IMR-90 (cell line): Measurements from ENCODE around the gene IGF2BP1. TPM values are rescaled to one million over a fixed set of nuclear protein-coding genes. Genes with fewer than 3 reads are reported as not detected.

Experiments used
- ATAC-seq: fragments of 200-7000 bp; cut with Tn5 transposase; 2 replicates; pipeline ENCODE4 v1.9.1; 2020; ENCODE audit warnings: low read depth, mild to moderate bottlenecking, moderate library complexity
- BruUV-seq: library from RNA; stranded (reverse); fragments of 400-500 nt; replicated peaks from 2 replicates; lab custom pipeline; 2021; lab: Mats Ljungman, UMichigan
- CTCF ChIA-PET: fragments of 300-600 bp; formaldehyde crosslinking; extraction: SDS; loops from one replicate; lab custom pipeline; 2021; ENCODE audit warnings: antibody characterized with exemption; lab: Yijun Ruan, JAX
- POLR2A ChIA-PET: fragments of 300-600 bp; sonication (Branson Sonifier 250); formaldehyde crosslinking; loops from one replicate; lab custom pipeline; 2022; ENCODE audit warnings: antibody characterized with exemption; ENCODE audit not compliant: unreplicated experiment; lab: Charles Lee
- DNase-seq: peaks from one replicate; pipeline ENCODE4 v3.0.0; 2013
- H2AFZ ChIP-seq: replicated peaks from 2 replicates; pipeline ENCODE3; 2013; ENCODE audit warnings: low read length, mild to moderate bottlenecking; ENCODE audit not compliant: poor library complexity
- H2AK5ac ChIP-seq: 2 replicates; pipeline ENCODE4 v1.6.1; 2013; ENCODE audit warnings: low read depth, low read length, inconsistent platforms
- H2AK9ac ChIP-seq: replicated peaks from 2 replicates; pipeline ENCODE3; 2013; ENCODE audit warnings: mild to moderate bottlenecking, low read depth, low read length, moderate library complexity; ENCODE audit not compliant: poor library complexity
- H2BK120ac ChIP-seq: 2 replicates; pipeline ENCODE4 v1.6.1; 2013; ENCODE audit warnings: low read depth, low read length, inconsistent platforms
- H2BK15ac ChIP-seq: 3 replicates; pipeline ENCODE4 v1.6.1; 2013; ENCODE audit warnings: low read depth, low read length, inconsistent platforms
- H2BK20ac ChIP-seq: 2 replicates; pipeline ENCODE4 v1.6.1; 2013; ENCODE audit warnings: low read depth, mild to moderate bottlenecking, inconsistent platforms, low read length, moderate library complexity
- H2BK5ac ChIP-seq: 2 replicates; pipeline ENCODE4 v1.6.1; 2013; ENCODE audit warnings: mild to moderate bottlenecking, low read depth, low read length, inconsistent platforms; ENCODE audit not compliant: poor library complexity, severe bottlenecking
- H3K14ac ChIP-seq: replicated peaks from 2 replicates; pipeline ENCODE4 v1.6.1; 2013; ENCODE audit warnings: low read depth, low read length, inconsistent platforms
- H3K18ac ChIP-seq: 2 replicates; pipeline ENCODE4 v1.6.1; 2013; ENCODE audit warnings: low read depth, low read length, control low read depth
- H3K23ac ChIP-seq: 2 replicates; pipeline ENCODE4 v1.6.1; 2013; ENCODE audit warnings: low read depth, low read length, inconsistent platforms
- H3K27ac ChIP-seq: 2 replicates; pipeline ENCODE4 v1.5.1; 2013; ENCODE audit warnings: mild to moderate bottlenecking, control low read depth, low read length; ENCODE audit not compliant: insufficient read depth
- H3K27me3 ChIP-seq: 2 replicates; pipeline ENCODE4 v1.6.1; 2013; ENCODE audit warnings: low read length; ENCODE audit not compliant: control insufficient read depth, insufficient read depth
- H3K36me3 ChIP-seq: 2 replicates; pipeline ENCODE4 v1.6.1; 2013; ENCODE audit warnings: low read length, mixed read lengths; ENCODE audit not compliant: control insufficient read depth, insufficient read depth
- H3K4ac ChIP-seq: 2 replicates; pipeline ENCODE4 v1.6.1; 2013; ENCODE audit warnings: low read depth, low read length, inconsistent platforms
- H3K4me1 ChIP-seq: 2 replicates; pipeline ENCODE4 v1.6.1; 2013; ENCODE audit warnings: low read length, mixed read lengths; ENCODE audit not compliant: control insufficient read depth, insufficient read depth
- H3K4me2 ChIP-seq: 2 replicates; pipeline ENCODE4 v1.6.1; 2013; ENCODE audit warnings: low read depth, mild to moderate bottlenecking, control low read depth, low read length, moderate library complexity
- H3K4me3 ChIP-seq: 2 replicates; pipeline ENCODE4 v1.5.1; 2013; ENCODE audit warnings: low read depth, mild to moderate bottlenecking, control low read depth, low read length, moderate library complexity; ENCODE audit not compliant: insufficient read depth
- H3K56ac ChIP-seq: 2 replicates; pipeline ENCODE4 v1.6.1; 2013; ENCODE audit warnings: low read length, inconsistent platforms; ENCODE audit not compliant: insufficient read depth; ENCODE audit errors: extremely low read depth
- H3K79me1 ChIP-seq, 2 experiments: 2 replicates each; pipeline ENCODE4 v1.6.1; 2013; ENCODE audit warnings: low read length in 2 of 2, inconsistent platforms in 1 of 2, low read depth in 1 of 2
- H3K9ac ChIP-seq: 2 replicates; pipeline ENCODE4 v1.6.1; 2013; ENCODE audit warnings: low read depth, low read length, control low read depth
- H3K9me1 ChIP-seq: 2 replicates; pipeline ENCODE4 v1.6.1; 2013; ENCODE audit warnings: low read length, inconsistent platforms; ENCODE audit not compliant: insufficient read depth
- H3K9me3 ChIP-seq: 2 replicates; pipeline ENCODE4 v1.6.1; 2013; ENCODE audit warnings: low read length; ENCODE audit not compliant: control insufficient read depth, insufficient read depth
- H4K20me1 ChIP-seq: 2 replicates; pipeline ENCODE4 v1.6.1; 2013; ENCODE audit warnings: low read length, inconsistent platforms; ENCODE audit not compliant: insufficient read depth
- H4K5ac ChIP-seq: 2 replicates; pipeline ENCODE4 v1.6.1; 2013; ENCODE audit warnings: mild to moderate bottlenecking, low read depth, low read length, control low read depth
- H4K8ac ChIP-seq, 2 experiments: 2 replicates each; pipeline ENCODE4 v1.6.1; 2013; ENCODE audit warnings: low read depth in 2 of 2, low read length in 2 of 2, control low read depth in 1 of 2, inconsistent platforms in 1 of 2
- H4K91ac ChIP-seq: 2 replicates; pipeline ENCODE4 v1.6.1; 2013; ENCODE audit warnings: low read depth, low read length, inconsistent platforms; ENCODE audit not compliant: insufficient read depth
- BHLHE40 ChIP-seq: fragments of 150-350 bp; IDR thresholded peaks from 2 replicates; pipeline ENCODE4 v1.6.1; 2016; ENCODE audit warnings: mild to moderate bottlenecking, low read depth, low read length
- FOS ChIP-seq: fragments of 150-350 bp; IDR thresholded peaks from 2 replicates; pipeline ENCODE4 v1.6.1; 2016; ENCODE audit warnings: low read depth, low read length
- MAFK ChIP-seq: IDR thresholded peaks from 2 replicates; pipeline ENCODE4 v1.6.1; 2012; ENCODE audit warnings: low read depth, low read length, improper control_type of control experiment
- MXI1 ChIP-seq: IDR thresholded peaks from 2 replicates; pipeline ENCODE4 v1.6.1; 2012; ENCODE audit warnings: low read depth, mild to moderate bottlenecking, low read length, moderate library complexity, borderline replicate concordance
- POLR2A ChIP-seq: IDR thresholded peaks from 2 replicates; pipeline ENCODE4 v1.6.1; 2012; ENCODE audit warnings: mild to moderate bottlenecking, low read depth, low read length
- RCOR1 ChIP-seq: IDR thresholded peaks from 2 replicates; pipeline ENCODE4 v1.6.1; 2012; ENCODE audit warnings: mild to moderate bottlenecking, low read length, improper control_type of control experiment; ENCODE audit not compliant: insufficient replicate concordance
- WGBS, 2 experiments: methylation state at CpG; one replicate each; pipeline versions ENCODE4 v1.1.5 to v1.1.7; 2013; ENCODE audit warnings: missing lambda C conversion rate in 2 of 2; ENCODE audit not compliant: insufficient read length in 1 of 2; ENCODE audit errors: extremely low coverage in 2 of 2; 5-methylcytosine and 5-hydroxymethylcytosine counted together
- dilution Hi-C: fragments of 300-500 bp; cut with HindIII; formaldehyde crosslinking; loops from one replicate; pipeline ENCODE4 v1.14.3; 2018; ENCODE audit warnings: low sequenced_read_pairs; ENCODE audit not compliant: unreplicated experiment
- in situ Hi-C: fragments of 300-500 bp; cut with MboI; formaldehyde crosslinking; loops from 3 replicates; pipeline ENCODE4 v1.14.3; 2019; ENCODE audit warnings: low sequenced_read_pairs, inconsistent platforms, mixed read lengths
- intact Hi-C: fragments of 100-400 bp; cut with micrococcal nuclease; formaldehyde crosslinking; loops from 2 replicates; pipeline ENCODE4 v1.10.0; 2022
- polyA plus RNA-seq, 3 experiments: library from polyadenylated mRNA; depleted of rRNA; stranded (reverse); fragments of >200 nt; gene quantifications; 2 replicates each; pipeline ENCODE4 v1.2.3, GENCODE V29; 2012; ENCODE audit warnings: low replicate concordance in 1 of 3
- total RNA-seq: library from RNA; depleted of rRNA; stranded (reverse); fragments of >200 nt; gene quantifications from 2 replicates; pipeline ENCODE4 v1.2.3, GENCODE V29; 2012
- TF ChIP-seq, protein P1 (sequence below): conservative IDR thresholded peaks from 2 replicates; pipeline ENCODE4 v1.5.1; 2012; ENCODE audit warnings: mild to moderate bottlenecking, low read depth, low read length, improper control_type of control experiment
- TF ChIP-seq, protein P2 (sequence below): fragments of 150-350 bp; IDR thresholded peaks from 2 replicates; pipeline ENCODE4 v1.6.1; 2016; ENCODE audit warnings: low read depth, mild to moderate bottlenecking, low read length, moderate library complexity, borderline replicate concordance

IGF2BP1 gene
- total and polyA plus RNA-seq, 2 of the 4 experiments (the other 2 are of a cell fraction), result 10.2 to 13.1 TPM

DNA sequence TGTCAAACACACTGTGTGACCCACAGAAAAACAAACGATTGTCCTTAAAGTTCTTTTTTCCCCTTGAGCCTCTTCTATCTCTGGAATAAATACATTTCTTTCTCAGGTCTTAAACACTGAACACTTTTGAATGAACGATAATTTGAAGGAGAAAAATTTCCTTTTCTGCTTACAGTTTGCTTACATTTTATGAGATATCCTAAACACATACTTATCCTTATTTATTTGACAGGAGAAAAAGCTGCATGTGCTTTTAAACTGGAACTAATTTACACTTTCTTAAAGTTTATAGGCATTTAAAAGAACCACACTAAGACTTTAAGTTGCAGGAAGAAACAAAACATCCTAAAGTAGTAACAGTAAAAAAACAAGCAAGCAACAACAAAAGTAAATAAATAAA lies 4.7 kb upstream of the IGF2BP1 start:
- Histone ChIP-seq H2BK5ac (no peak overlapping the region), H4K5ac (no peak overlapping the region), H3K9me1 (no peaks in the 10 kb centered on the region), H4K91ac (no peak overlapping the region), H3K79me1 (peaks cover 0 to 7% of the 10 kb centered on the region in 2 experiments; a peak in 1 of 4 replicates), H3K9ac (no peak overlapping the region), H2BK15ac (no peak overlapping the region), H3K56ac (no peak overlapping the region), H3K27me3 (peaks cover 36% of the 10 kb centered on the region), H2AFZ (no peak overlapping the region), H3K23ac (no peak overlapping the region), H3K14ac (no peak overlapping the region), H3K4me1 (no peaks in the 10 kb centered on the region), H3K36me3 (no peaks in the 10 kb centered on the region), H4K8ac (no peak overlapping the region), H3K4me3 (no peak overlapping the region), H2BK20ac (no peak overlapping the region), H3K9me3 (no peaks in the 10 kb centered on the region), H2AK5ac (no peak overlapping the region), H3K4ac (no peak overlapping the region), H3K18ac (no peak overlapping the region), H2BK120ac (no peak overlapping the region), H4K20me1 (peaks cover 2% of the 10 kb centered on the region; the same call in 1 of the 2 replicates), H3K4me2 (no peak overlapping the region), H3K27ac (no peak overlapping the region), H2AK9ac (no peak overlapping the region)
- WGBS, 2 experiments, result no CpG with 5 or more reads among the region's 2 CpGs
- TF ChIP-seq RCOR1 (no peak), MXI1 (no peak), POLR2A (no peak), BHLHE40 (no peak), FOS (no peak), MAFK (no peak)
- TF ChIP-seq, protein P1, sequence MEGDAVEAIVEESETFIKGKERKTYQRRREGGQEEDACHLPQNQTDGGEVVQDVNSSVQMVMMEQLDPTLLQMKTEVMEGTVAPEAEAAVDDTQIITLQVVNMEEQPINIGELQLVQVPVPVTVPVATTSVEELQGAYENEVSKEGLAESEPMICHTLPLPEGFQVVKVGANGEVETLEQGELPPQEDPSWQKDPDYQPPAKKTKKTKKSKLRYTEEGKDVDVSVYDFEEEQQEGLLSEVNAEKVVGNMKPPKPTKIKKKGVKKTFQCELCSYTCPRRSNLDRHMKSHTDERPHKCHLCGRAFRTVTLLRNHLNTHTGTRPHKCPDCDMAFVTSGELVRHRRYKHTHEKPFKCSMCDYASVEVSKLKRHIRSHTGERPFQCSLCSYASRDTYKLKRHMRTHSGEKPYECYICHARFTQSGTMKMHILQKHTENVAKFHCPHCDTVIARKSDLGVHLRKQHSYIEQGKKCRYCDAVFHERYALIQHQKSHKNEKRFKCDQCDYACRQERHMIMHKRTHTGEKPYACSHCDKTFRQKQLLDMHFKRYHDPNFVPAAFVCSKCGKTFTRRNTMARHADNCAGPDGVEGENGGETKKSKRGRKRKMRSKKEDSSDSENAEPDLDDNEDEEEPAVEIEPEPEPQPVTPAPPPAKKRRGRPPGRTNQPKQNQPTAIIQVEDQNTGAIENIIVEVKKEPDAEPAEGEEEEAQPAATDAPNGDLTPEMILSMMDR, result no peak
- TF ChIP-seq, protein P2, sequence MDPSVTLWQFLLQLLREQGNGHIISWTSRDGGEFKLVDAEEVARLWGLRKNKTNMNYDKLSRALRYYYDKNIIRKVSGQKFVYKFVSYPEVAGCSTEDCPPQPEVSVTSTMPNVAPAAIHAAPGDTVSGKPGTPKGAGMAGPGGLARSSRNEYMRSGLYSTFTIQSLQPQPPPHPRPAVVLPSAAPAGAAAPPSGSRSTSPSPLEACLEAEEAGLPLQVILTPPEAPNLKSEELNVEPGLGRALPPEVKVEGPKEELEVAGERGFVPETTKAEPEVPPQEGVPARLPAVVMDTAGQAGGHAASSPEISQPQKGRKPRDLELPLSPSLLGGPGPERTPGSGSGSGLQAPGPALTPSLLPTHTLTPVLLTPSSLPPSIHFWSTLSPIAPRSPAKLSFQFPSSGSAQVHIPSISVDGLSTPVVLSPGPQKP, result no peak
- no TSS peak for BruUV-seq
- CTCF ChIA-PET, result interaction anchor here (0.7 kb wide), 1 partner anchor 20 kb away, joined by 3 read pairs; no protein-coding TSS in a partner anchor
- intact Hi-C loops, result no loop called here
- in situ Hi-C loops, result no loop called here
- no peak for DNase-seq
- no peak for ATAC-seq
- dilution Hi-C loops, result no loop called here
- POLR2A ChIA-PET, result no interaction called here
